NCI-H774 (cell line): ENCODE data around the gene HLA-DRA.

Source experiments
- DNase-seq: peaks from one replicate; lab custom pipeline; 2025; lab: John Stamatoyannopoulos, UW

The HLA-DRA gene

GRCh38 chr6:32475392-32476206 is 35.9 kb downstream of the HLA-DRA start:
- DNase-seq, result no peak

DNA sequence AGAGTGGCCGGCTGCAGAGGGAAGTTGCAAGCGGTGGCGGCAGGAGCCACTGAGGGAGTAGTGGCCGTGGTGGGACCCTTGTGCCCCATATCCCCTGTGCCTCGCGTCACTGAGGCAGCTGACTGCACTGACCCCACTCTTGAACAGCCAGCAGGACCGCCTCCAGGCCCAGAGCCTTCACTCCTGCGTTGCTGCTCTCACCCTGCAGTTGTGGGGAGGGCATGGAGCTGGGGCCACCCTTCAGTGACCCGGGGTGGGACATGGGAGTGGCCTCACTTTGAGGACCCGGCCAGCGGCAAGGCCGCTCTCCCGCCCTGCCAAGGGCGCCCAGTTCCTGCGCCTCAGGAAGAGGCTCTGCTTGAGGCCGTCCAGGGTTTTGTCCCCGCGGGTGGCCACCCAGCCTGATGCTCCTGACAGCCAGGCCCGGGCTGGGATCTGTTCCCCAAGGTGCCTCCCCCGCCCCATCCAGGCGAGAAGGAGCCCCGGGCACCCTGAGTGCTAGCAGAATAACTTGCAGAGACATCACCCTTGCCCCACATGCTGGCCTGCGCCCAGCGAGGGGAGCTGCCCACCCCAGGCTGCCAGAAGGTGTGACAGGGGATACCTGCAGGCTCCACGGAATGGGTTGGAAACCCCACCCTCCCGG is 44.4 kb downstream of the HLA-DRA start:
- no peak for DNase-seq

DNA sequence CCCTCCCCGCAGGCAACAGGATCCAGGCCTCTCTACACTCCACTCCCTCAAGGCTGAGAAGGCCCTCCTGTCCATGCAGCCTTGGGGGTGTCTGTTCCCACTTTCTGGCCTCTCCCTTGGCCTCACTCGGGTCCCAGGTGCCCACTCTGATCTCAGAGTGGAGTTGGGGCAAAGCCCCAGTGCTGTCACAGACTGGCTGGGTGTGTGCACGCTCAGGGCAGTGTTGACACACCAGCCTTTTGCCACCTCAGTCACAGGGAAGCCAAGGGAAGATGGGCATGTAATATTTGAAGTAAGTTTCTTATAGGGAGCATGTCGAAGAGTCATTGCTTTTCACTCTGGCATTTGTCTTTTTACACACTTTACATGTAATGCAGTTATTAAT is 44.9 kb downstream of the HLA-DRA start:
- no peak for DNase-seq

DNA sequence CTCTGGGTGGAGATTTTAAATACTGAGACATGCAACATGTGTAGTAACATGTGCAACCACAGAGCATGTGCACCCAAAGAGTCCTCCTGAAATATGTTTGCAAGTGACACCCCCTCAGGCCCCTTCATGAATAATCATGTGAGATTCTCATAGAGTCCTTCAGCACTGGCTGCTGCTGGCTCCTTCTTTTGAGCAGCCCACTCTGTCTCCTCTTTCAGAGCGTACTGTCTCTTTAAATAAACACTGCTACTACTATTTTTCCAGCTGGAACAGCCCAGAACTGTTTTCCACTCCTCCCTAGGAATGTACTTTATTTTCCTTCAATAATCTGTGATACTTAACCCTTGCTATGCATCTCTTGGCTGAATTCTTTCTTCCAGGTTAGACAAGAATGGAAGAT is 48.4 kb downstream of the HLA-DRA start:
- no peak for DNase-seq

DNA sequence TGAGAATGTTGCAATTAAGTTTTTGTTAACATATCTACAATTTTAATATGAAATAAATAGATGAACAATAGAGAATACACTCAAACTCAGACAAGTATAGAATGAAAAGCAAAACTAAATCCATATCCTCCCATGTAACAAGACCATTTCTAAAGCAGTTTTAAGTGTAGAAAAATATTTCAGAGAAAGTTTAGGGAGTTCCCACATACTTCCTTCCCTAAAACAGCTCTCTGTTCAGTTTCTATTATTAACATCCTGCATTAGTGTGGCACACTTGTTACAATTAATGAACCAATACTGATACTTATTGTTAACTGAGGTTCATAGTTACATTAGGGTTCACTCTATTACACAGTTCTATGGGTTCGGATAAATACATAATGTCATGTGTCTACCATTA is 52.0 kb downstream of the HLA-DRA start:
- DNase-seq, result no peak

DNA sequence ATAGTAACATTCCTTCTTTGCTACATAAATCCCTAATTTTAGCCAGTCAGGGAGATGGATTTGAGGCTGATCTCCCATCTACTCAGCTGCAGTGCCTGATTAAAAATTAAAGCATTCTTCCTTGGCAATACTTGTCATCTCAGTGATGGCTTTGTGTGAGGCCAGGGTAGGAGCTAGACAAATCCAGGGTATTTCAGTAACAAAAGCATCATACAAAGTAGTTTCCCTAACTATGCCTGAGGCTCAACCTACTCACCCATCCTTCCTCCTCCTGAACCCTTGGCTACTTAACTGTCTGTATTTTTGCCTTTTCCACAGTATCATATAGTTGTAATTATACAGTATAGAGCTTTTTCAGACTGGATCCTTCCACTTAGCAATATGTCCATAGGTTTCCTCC is 52.7 kb downstream of the HLA-DRA start:
- no peak for DNase-seq
